GM12892 (cell line): ENCODE measurements around the gene FNDC11.

Source experiments
- POLR2A ChIP-seq: IDR thresholded peaks from 2 replicates; pipeline ENCODE4 v1.6.1; 2011; ENCODE audit warnings: low read depth, low read length, control low read depth
- TAF1 ChIP-seq: IDR thresholded peaks from 2 replicates; pipeline ENCODE4 v1.6.1; 2011; ENCODE audit warnings: low read depth, mild to moderate bottlenecking, control low read depth, low read length, borderline replicate concordance

- TF ChIP-seq POLR2A (no peak), TAF1 (no peak)
These were observed 5.4 kb upstream of the FNDC11 start for GRCh38 chr20:63548542-63548941.
